NCI-H1092 treated with DMSO at 0.1 percent for 48 hours (cell line): Measurements from ENCODE around the gene RNF212B.

Experiments used
- DNase-seq: peaks from one replicate; lab custom pipeline; 2025; lab: John Stamatoyannopoulos, UW

The RNF212B gene

DNA sequence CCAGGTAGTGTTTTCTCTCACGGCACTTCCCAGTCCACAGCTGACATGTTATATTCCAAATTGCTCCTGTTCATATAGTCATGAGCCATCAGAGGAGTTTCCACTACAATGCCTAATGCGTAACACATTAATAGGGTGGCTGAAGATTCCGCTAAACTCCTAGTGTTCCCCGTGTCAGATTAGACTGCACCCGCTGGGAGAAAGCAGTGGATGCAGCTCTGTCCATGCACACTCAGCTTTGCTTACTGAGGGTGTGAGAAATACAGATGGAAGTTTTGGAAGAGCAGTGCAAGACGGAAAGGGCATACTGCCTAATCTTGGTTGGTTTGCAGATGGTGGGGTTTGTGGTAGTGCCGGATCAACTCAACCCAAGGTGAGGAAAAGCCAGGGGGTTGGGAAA lies 59.4 kb downstream of the RNF212B start:
- DNase-seq = no peak

DNA sequence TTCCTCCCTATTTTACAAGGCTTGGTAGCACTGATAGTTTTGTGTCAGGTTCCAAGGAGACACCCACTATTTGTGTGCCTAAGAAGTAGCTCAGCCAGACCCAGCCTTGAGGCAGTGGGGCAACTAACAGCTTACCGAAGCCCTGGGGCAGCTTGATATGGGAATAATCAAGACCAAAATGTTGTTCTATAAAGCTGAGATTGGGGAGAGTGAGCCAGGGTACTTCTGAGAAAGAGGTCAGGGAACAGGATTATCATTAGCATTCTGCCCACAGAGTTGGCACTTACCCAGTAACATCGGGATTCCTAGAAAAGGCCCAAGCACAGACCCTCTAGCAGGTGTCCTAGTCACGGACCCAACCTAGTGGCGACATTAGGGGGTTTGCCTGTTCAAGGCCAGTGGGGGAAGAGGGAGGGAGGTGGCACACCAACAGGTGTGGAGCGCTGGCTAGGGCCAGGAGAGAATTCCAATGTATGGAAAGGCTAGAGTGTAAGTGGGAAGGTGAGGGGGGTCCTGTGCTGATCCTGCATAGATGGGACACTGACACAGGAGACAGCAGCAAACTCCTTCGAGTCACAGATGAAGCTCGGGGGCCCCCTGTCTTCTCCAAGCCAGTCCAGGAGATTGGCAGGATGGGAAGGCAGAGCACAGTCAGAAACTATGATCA lies 60.0 kb downstream of the RNF212B start:
- no peak for DNase-seq

DNA sequence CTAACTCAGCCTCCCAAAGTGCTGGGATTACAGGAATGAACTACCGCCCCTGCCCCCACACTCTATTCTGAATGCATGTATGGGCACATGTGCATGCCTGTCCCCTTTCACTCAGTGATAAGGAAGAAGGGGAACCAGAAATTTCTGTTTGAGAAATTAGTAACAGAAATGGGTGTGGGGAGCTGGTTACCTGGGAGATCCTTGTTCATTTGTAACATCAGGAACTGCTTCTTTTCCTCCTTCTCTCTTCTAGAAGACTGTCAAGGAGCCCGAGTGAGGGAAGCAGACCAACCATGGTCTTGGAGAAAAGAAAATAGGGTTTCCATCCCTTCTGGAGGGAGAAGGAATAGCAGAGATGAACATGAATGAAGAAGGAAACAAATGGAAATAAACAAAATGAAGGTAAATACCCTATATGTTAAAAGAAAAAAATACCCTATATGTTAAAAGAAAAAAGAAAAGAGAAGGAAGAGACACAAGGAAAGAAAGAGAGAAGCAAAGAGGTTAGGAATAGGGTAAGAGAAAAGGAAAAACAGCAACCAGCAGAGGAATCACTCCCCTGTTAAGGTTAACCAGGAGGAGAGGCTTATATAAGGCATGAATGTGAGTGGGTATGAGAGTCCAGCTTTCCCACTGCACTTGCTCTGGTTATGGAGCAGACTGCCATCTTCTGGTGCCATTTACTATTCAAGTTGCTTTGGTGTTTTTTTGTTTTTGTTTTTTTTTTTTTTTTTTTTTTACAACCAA lies 61.6 kb downstream of the RNF212B start:
- DNase-seq = no peak

DNA sequence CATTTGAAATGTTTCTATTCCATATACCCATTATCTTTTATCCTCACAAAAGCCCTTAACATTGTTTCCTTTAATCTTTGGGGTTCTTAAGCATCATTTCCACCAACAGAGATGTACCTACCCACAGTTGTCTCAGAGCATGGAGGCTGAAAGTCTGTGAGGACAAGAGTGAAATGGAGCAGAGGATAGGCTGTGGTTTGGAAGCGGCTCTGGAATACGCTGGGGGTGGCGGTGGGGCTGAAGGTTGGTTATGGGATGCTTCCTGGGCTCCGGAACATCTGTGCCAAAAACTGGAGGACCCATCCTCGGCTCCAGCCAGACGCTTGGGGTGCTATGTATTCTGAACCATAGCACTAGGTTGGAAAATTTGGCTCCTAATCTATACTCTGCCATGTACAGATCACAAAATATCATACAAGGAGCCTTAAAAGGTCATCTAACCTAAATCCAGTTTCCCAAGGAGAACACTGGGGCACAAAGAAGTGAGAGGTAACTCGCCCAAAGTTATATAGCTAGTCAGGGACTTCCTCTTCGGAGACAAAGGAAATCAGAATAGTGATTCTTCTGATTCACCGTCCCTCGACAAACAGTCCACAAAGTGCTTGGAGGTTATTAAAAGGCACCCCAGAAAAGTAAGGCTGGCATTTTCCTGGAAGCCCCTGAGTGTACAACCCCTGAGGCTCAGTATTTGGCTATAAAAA lies 62.4 kb downstream of the RNF212B start:
- DNase-seq = no peak

DNA sequence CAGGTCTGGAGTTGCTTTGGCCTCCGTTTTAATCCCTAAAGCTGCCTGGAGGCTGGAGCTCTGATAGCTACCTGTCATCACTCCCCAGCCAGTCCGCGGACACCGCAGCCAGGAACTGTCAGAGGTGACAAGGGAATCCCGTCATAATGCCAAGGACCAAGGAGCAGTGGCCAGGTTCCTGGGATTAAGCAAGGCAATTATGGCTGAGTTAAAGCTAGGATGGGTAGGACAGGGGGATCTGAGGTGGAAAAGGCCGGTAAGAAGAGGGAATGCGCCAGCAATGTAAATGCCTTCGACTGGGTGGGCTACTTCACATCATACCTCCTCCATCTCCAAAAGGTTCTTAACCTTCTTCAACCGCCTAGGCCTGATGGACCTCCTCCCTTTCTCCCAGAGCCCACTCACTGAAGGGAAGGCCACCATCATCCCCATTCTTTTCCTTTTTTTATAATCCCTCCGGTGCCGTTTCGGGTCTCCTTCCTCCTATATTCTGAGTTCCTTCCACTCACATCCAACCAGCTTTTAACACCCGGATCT lies 63.0 kb downstream of the RNF212B start:
- peak; percentile 79 for DNase-seq

DNA sequence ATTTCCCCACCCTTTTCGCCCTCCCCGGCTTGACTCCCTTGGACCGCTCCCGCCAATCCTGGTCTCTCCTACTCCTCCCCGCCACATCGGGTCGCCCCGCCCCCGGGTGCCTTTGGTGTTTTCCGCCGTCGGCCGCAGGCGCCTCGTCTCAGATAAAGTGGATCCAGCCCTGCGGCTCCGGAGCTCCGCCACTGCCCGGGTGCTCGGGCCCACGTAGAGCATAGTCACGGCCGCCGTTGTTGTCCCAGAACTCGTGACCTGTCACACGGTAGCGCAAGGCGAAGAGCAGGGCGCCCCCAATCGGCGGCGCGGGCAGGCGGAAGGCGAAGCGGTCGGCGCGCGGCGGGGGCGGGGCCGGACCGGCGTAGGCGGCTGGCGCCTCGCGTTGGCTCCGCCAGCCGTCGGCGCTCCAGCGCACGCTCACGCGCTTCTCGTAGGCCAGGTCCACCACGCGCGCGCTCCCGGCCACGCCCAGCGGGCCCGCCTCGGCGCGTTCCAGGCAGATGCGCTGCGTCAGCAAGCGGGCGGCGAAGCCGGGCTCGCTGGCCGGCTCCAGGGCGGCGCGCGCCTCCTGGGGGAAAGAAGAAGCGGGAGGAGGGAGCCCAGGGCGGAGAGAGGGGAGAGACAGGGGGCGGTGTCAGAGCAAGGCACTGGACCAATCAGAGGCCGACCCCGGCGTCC lies 63.7 kb downstream of the RNF212B start:
- peak; percentile 100 for DNase-seq

DNA sequence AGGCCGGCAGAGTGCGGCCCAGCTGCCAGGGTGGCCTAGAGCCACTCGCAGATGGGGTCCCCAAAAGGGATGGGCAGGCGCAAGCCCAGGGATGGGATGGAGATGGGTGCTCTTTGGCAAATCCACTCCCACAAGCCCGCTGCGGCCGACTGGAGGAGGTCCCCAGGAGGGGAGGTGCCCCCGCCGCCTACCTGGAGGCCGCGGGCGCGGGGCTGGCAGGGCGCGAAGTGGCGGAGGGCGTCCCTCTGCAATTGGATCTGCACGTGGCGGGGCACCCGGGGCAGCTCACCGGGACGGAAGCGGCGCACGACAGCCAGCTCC lies 64.2 kb downstream of the RNF212B start:
- DNase-seq = no peak

DNA sequence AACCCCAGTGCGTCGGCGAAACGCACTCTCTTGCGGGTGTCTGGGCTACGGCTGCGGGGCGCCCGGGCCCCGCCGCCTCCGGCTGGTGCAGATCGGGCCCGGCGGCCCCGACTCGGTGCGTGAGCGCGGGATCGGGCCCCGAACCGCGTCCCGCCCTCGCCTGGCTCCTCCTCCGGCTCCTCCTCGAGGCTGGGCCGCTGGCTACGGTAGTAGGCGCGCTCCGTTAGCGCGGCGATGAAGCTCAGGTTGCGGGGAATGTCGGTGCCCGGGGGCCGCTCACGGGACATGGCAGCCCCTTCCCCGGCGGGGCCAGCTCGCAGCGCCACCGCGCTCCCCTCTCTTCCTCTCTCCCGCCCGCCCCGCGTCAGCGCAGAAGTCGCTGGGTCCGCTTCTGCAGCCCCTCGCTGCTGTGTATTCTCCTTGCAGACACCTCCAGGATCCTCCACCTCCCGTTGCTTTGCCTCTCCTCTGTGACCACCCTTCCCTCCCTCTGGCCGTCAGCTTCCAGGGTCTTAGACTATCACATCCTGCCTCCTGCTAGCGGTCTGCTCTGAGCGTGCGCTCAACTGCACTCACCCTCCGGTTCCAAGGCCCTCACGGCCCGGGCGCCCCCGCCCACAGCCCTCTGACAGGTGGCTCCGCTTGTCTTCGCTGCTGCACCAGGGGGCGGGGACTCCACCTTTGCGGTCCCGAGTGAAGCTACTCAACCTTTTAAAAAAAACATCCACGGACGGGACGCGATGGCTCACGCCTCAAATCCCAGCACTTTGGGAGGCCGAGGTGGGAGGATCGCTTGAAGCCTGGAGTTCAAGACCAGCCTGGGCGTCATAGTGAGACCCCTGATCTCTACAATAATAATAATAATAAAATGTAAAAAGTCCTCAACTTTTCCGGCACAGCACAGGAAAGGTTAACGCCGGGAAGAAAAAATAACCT lies 64.8 kb downstream of the RNF212B start, which contains the start of gene PPP1R3E:
Gene PPP1R3E, minus strand, starts transcription at position 570 of the 936 bp plus-strand sequence. Its CDS starts 283 bp downstream, at position 287.
- DNase-seq = peak; percentile 87

DNA sequence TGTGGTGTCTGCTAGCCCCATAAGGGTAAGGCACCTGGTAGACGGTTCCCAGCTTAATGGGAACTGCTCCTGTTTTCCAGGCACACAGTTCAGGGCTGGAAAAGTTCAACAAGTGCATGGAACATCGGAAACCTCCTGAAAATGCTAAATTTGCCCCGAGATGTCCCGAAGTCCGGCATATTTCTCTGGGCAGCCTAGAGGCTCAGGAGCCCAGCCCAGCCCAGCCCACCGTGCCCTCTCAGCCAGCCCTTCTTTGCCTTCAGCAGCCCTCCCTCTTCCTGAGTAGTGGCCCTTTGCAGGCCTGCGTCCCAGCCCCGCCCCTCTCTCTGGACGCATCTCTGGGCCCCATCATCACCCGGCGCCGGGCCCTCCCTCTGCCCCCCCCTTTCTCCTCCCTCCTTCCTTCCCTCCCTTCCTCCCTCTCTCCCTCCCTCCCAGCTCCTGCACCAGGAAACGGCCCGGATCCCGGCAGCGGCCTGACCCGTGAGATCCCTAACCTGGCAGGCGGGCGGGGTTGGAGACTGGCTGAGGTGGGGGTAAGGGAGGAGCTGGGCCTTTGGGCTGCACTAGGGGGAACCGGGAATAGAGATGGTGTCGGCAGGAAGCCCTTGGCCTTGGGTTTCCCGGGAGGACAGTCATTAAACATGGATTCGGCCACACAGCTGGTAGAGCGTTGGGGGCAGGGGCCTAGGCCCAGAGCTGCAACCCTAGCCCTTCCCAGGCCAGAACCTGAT lies 68.8 kb downstream of the RNF212B start, which contains the start of gene BCL2L2:
Gene BCL2L2, plus strand, starts transcription at position 422 of the 734 bp plus-strand sequence. CDS start 935 bp downstream, outside the sequence.
- peak; percentile 87 for DNase-seq

DNA sequence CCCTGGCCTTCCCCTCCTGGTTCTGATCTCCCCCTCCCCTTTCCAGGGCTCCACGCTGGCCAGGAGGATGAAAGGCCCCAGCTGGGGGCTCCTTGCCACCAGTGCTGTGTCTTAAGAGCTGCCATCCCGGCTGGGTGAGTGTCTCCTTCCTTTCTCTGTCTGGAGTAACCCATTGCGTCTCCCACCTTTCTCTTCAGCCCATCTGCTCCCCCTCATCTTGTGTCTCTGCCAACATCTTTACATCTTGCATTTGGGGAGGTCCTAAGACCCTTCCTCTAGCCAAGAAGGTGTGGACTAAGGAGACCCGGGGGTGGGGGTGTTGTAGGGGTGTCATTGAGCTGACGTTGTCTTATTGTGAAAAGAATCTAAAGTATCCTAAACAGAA lies 69.4 kb downstream of the RNF212B start:
- no peak for DNase-seq

DNA sequence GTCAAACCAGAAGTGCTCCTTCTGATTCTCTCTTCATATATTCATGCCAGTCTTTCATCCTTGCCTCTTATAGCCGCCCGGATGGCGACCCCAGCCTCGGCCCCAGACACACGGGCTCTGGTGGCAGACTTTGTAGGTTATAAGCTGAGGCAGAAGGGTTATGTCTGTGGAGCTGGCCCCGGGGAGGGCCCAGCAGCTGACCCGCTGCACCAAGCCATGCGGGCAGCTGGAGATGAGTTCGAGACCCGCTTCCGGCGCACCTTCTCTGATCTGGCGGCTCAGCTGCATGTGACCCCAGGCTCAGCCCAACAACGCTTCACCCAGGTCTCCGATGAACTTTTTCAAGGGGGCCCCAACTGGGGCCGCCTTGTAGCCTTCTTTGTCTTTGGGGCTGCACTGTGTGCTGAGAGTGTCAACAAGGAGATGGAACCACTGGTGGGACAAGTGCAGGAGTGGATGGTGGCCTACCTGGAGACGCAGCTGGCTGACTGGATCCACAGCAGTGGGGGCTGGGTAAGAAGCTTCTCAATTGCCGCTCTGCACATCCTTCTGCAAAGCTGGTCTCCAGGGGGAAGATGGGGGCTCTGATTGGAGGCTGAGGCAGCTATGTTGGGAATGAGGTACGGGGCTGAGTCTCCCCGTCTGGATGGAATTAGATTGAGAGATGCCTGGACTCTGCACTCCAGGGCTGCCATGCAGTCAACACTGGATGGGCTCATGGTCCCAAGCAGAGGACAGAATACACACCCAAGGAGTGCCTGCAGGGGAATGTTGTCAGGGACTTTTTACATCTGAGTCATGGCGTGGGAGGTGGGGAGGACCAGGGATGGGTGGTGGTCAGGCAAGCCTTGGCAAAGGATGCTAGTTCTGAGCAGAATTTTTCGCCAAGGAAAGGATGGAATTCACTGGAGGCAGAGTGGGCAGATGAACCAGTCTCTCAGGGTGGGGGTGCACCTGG lies 70.2 kb downstream of the RNF212B start:
- DNase-seq = no peak

DNA sequence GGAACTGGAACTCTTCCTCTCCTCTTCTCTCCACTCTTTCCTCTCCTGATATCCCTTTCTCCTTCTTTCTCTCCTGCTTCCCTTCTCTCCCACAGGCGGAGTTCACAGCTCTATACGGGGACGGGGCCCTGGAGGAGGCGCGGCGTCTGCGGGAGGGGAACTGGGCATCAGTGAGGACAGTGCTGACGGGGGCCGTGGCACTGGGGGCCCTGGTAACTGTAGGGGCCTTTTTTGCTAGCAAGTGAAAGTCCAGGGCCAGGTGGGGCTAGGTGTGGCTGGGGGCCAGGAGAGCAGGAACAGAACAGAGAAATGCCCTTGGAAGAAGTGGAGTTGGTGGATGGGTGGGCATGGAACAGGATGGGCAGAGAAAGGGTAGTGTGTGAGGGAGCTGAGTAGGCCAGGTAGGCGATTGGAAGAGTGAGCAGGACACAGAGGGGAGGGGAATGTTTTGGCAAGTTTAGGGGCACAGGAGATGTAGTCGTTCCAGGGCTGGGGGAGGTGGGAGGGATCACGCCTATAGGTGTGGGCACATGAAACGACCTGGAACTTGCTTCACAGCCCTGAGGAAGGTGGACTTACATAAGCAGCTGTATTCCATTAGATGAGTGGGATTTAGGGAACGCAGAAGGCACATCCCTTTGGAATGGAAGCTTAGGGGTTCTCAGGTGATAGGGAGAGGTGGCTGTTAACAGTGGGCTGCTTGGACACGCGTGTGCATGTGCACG lies 71.1 kb downstream of the RNF212B start:
- DNase-seq = no peak

DNA sequence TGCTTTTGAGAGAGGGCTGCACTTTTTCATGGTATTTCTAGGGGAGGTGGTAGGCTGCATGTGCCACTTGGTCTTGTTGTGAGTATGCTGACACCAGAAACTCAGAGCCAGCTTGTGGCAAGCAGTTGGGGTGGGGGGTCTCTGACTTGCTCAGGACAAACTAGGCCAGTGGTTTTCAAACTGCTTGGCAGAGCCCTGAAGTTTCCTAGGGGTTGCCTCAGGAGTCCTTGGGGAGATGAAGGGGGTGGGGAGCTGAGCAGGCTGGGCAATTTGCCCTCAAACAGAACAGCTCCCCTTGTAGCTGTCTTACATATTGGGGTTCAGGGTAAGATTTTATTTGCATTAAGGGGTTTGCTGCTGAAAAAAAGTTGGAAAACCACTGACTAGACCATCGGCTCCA lies 72.8 kb downstream of the RNF212B start:
- no peak for DNase-seq

DNA sequence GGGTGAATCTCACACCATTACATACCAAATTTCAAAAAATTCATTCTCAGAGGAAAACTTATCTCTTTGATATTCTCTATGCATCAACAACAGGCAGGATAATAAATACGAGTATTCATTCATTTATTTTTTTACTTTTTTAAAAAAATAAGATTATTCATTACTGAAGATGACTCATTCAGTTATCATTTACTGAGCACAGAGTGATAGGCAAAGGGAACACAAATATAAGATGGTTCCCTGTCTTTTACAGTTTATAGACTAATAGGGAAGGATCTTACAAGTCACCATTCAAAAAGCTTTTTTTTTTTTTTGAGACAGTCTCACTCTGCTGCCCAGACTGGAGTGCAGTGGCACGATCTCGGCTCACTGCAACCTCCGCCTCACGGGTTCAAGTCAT lies 78.6 kb downstream of the RNF212B start:
- DNase-seq = no peak

DNA sequence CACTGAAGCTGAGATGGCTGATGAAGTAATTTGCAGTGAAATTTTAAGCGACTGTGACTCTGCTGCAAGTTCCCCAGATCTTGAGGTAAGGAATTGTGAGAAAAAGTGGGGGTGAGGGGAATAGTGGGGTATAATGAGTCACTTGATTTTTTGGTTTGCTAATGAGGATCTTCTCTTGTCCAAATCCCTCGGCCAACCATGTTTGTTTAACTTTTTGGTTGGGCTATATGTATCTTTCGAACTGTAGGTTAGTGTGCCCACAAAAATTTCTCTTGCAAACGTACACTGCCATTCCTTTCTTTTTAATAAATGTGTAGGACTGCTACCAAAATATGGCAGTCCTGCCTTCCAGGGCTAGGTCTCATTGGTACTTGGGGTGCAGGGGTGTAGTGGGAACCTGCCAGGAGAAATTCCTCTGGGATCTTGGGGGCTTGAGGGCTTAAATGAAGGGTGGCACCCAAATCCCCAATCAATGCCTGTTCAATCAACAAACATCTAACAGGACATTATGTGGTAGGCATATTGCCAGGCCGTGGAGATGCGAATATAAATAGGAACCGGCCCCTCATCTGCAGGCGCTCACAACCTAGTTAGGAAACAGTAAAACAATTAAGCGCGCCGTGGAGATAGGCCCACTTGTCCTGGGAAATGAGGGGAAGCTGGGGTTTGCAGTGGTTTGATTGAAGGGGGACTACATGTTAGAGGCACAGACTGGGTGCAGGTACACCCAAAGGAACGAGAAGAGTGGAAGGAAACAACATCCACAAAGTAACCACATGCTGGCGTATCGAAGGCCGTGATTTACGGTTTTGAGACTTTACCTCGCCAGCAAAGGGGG lies 82.2 kb downstream of the RNF212B start:
- DNase-seq = no peak

DNA sequence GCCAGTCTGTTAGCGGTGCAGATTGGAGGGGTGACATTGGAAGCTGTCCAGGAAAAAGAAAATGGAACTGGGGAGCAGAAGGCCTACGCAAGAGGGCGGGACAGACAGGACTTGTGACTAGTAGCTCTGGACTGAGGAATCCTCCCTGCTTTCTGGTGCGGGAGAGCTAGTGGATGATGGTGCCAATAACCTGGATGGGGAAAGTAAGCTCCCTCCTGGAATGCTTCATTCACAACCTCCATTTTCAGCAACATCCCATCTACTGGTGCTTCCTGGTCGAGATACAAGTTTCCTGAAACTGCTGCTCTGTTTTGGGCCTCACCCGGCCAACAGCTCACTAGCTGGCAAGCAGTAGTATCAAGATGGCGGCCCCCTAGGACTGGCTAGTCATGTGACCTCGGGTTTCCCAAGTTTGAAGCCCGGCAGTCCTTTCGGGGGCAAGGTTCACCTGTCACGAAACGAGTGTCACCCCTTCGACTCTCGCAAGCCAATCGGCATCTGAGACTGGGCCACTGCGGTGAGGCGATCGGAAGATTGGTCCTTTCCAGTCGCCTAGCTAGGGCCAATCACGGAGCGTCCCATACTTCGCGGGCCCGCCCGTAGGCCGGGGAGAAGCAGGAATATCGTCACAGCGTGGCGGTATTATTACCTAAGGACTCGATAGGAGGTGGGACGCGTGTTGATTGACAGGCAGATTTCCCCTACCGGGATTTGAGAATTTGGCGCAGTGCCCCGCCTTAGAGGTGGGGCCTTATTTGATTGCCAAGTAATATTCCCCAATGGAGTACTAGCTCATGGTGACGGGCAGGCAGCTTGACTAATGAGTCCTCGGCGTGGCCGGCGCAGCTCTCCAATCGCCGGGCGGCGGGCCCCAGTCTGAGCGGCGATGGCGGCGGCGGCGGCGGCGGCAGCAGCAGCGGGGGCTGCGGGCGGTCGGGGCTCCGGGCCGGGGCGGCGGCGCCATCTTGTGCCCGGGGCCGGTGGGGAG lies 83.1 kb downstream of the RNF212B start, which contains the start of gene PABPN1:
Gene PABPN1, plus strand, starts transcription at position 874 of the 988 bp plus-strand sequence. Its CDS starts 13 bp downstream, at position 887.
- peak; percentile 100 for DNase-seq
